8988T (cell line): ENCODE data around the gene CALN1.
"Not testable (repeated sequence)": the region's sequence is repeated elsewhere in the genome, so short reads cannot be mapped to it uniquely, and the experiment has no call there.

ENCODE experiments used
- DNase-seq: peaks from one replicate; pipeline ENCODE4 v3.0.0; 2011

Gene CALN1

GRCh38 chr7:72408966-72409637 is 3.0 kb downstream of the CALN1 start:
- DNase-seq, result no peak

- no peak for DNase-seq
These were observed 5.2 kb downstream of the CALN1 start for GRCh38 chr7:72406820-72407403.

- no peak for DNase-seq
These were observed 6.3 kb downstream of the CALN1 start for GRCh38 chr7:72405871-72406270.

- no peak for DNase-seq
These were observed 6.7 kb downstream of the CALN1 start for GRCh38 chr7:72405418-72405817.

GRCh38 chr7:72404743-72405142 is 7.4 kb downstream of the CALN1 start:
- DNase-seq, result no peak

- no peak for DNase-seq
These were observed 8.6 kb downstream of the CALN1 start for GRCh38 chr7:72403458-72404076.

- DNase-seq, result no peak
These were observed 18.1 kb downstream of the CALN1 start for GRCh38 chr7:72394016-72394415.

- DNase-seq, result no peak
These were observed 20.2 kb downstream of the CALN1 start for GRCh38 chr7:72391821-72392377.

- DNase-seq, result no peak
These were observed 26.0 kb downstream of the CALN1 start for GRCh38 chr7:72386118-72386517.

- no peak for DNase-seq
These were observed 49.9 kb downstream of the CALN1 start for GRCh38 chr7:72362246-72362645.

- no peak for DNase-seq
These were observed 66.9 kb downstream of the CALN1 start for GRCh38 chr7:72345208-72345727.

GRCh38 chr7:72343991-72344390 is 68.1 kb downstream of the CALN1 start:
- no peak for DNase-seq

GRCh38 chr7:72343354-72343753 is 68.8 kb downstream of the CALN1 start:
- not testable (repeated sequence) for DNase-seq

- DNase-seq, result no peak
These were observed 74.6 kb downstream of the CALN1 start for GRCh38 chr7:72337390-72338167.

GRCh38 chr7:72336632-72337389 is 75.3 kb downstream of the CALN1 start:
- DNase-seq, result no peak

GRCh38 chr7:72336382-72336631 is 75.8 kb downstream of the CALN1 start:
- DNase-seq, result no peak

GRCh38 chr7:72335561-72336381 is 76.4 kb downstream of the CALN1 start:
- DNase-seq, result no peak

GRCh38 chr7:72334698-72335097 is 77.4 kb downstream of the CALN1 start:
- DNase-seq, result no peak

- DNase-seq, result no peak
These were observed 78.1 kb downstream of the CALN1 start for GRCh38 chr7:72334066-72334465.

GRCh38 chr7:72326811-72327210 is 85.3 kb downstream of the CALN1 start:
- DNase-seq, result no peak

GRCh38 chr7:72326365-72326764 is 85.8 kb downstream of the CALN1 start:
- no peak for DNase-seq

GRCh38 chr7:72325561-72325960 is 86.6 kb downstream of the CALN1 start:
- no peak for DNase-seq
